Measurements from ENCODE around the gene PCGF3.

Gene PCGF3

GRCh38 chr4:705278-706082 lies at the start of gene PCGF3:
Gene PCGF3 (plus strand): TSS chr4:705832. CDS start chr4:733681, 27,849 bp downstream.
- TF ChIP-seq CTCF (IDR thresholded peaks at IDR 0.05; ENCODE audit: low read depth, low read length) = no peak
- in situ Hi-C loops (cut with HindIII; ENCODE audit: low sequenced_read_pairs) = no loop called here
- DNase-seq (ENCODE audit: low read depth, low spot score) = peak; percentile 96
- peak within 1 kb of the TSS; percentile 95 for H3K4me3 ChIP-seq (ENCODE audit: low read depth, low read length)

GRCh38 chr4:656436-657337 lies 48.9 kb upstream of the PCGF3 start:
- in situ Hi-C loops (cut with HindIII; ENCODE audit: low sequenced_read_pairs) = no loop called here
- no peak for TF ChIP-seq CTCF (IDR thresholded peaks at IDR 0.05; ENCODE audit: low read depth, low read length)
- no peak overlapping the region for H3K4me3 ChIP-seq (ENCODE audit: low read depth, low read length)

GRCh38 chr4:657338-657833 lies 48.2 kb upstream of the PCGF3 start:
- no peak for DNase-seq (ENCODE audit: low read depth, low spot score)
- in situ Hi-C loops (cut with HindIII; ENCODE audit: low sequenced_read_pairs) = no loop called here
- H3K4me3 ChIP-seq (ENCODE audit: low read depth, low read length) = no peak overlapping the region
- no peak for TF ChIP-seq CTCF (IDR thresholded peaks at IDR 0.05; ENCODE audit: low read depth, low read length)

More at GRCh38 chr4:656436-657337, 48.9 kb upstream of the PCGF3 start:
- no peak for DNase-seq (ENCODE audit: low read depth, low spot score)

- no peak for DNase-seq (ENCODE audit: low read depth, low spot score)
- H3K4me3 ChIP-seq (ENCODE audit: low read depth, low read length) = no peak overlapping the region
- no peak for TF ChIP-seq CTCF (IDR thresholded peaks at IDR 0.05; ENCODE audit: low read depth, low read length)
- in situ Hi-C loops (cut with HindIII; ENCODE audit: low sequenced_read_pairs) = no loop called here
Observed at GRCh38 chr4:657834-658667, 47.6 kb upstream of the PCGF3 start.

- no peak for DNase-seq (ENCODE audit: low read depth, low spot score)
- in situ Hi-C loops (cut with HindIII; ENCODE audit: low sequenced_read_pairs) = no loop called here
- TF ChIP-seq CTCF (IDR thresholded peaks at IDR 0.05; ENCODE audit: low read depth, low read length) = no peak
- no peak overlapping the region for H3K4me3 ChIP-seq (ENCODE audit: low read depth, low read length)
Observed at GRCh38 chr4:658681-659667, 46.7 kb upstream of the PCGF3 start.
